BE2C (cell line): ENCODE data around the gene CSNK2B.

Source experiments
- DNase-seq: peaks from one replicate; pipeline ENCODE4 v3.0.0-alpha.2; 2020
- H3K27me3 ChIP-seq: fragments of 250-450 bp; sonication (Bioruptor Pico); 2 replicates; pipeline ENCODE4 v1.5.1; 2020; ENCODE audit warnings: mild to moderate bottlenecking
- H3K36me3 ChIP-seq: fragments of 250-450 bp; sonication (Bioruptor Pico); 2 replicates; pipeline ENCODE4 v1.5.1; 2020; ENCODE audit warnings: mild to moderate bottlenecking
- H3K4me1 ChIP-seq: fragments of 250-450 bp; sonication (Bioruptor Pico); 2 replicates; pipeline ENCODE4 v1.5.1; 2020
- H3K4me3 ChIP-seq: 2 replicates; pipeline ENCODE4 v1.5.1; 2011; ENCODE audit warnings: low read depth, low read length
- H3K9me3 ChIP-seq: fragments of 250-450 bp; sonication (Bioruptor Pico); 2 replicates; pipeline ENCODE4 v1.5.1; 2020
- TF ChIP-seq, protein P1 (sequence below): IDR thresholded peaks from 2 replicates; pipeline ENCODE4 v1.5.1; 2012; ENCODE audit warnings: mild to moderate bottlenecking, low read depth, low read length

CSNK2B gene

DNA sequence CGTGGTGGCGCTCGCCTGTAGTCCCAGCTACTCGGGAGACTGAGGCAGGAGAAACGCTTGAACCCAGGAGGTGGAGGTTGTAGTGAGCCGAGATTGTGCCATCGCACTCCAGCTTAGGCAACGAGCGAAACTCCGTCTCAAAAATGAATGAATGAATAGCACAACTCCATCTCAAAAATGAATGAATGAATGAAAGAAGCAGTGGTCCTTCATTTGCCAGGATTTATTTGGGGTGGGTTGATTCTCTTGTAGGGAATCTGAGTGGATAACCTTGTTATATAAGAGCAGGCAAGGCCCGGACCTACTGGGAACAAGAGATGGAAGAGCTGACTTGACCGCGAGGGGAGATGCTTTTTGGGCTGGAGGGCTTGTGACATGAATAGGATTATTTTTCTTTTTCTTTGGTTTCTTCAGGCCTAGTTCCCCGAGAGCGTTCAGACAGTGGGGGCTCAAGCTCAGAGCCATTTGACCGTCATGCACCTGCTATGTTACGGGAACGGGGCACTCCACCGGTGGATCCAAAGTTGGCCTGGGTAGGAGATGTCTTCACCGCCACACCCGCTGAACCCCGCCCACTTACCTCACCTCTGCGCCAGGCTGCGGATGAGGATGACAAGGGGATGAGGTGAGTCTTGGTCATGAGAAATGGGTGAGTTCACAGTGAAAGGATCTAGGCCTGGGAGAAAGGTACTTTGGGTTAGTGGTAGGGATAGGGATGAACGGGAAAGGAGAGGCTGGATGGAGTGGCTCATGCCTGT is 35.5 kb upstream of the CSNK2B start:
- TF ChIP-seq, protein P1, sequence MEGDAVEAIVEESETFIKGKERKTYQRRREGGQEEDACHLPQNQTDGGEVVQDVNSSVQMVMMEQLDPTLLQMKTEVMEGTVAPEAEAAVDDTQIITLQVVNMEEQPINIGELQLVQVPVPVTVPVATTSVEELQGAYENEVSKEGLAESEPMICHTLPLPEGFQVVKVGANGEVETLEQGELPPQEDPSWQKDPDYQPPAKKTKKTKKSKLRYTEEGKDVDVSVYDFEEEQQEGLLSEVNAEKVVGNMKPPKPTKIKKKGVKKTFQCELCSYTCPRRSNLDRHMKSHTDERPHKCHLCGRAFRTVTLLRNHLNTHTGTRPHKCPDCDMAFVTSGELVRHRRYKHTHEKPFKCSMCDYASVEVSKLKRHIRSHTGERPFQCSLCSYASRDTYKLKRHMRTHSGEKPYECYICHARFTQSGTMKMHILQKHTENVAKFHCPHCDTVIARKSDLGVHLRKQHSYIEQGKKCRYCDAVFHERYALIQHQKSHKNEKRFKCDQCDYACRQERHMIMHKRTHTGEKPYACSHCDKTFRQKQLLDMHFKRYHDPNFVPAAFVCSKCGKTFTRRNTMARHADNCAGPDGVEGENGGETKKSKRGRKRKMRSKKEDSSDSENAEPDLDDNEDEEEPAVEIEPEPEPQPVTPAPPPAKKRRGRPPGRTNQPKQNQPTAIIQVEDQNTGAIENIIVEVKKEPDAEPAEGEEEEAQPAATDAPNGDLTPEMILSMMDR = no peak
- Histone ChIP-seq H3K4me3 (no peak overlapping the region), H3K9me3 (no peaks in the 10 kb centered on the region), H3K4me1 (no peaks in the 10 kb centered on the region), H3K27me3 (no peaks in the 10 kb centered on the region), H3K36me3 (peaks cover 100% of the 10 kb centered on the region)
- no peak for DNase-seq

DNA sequence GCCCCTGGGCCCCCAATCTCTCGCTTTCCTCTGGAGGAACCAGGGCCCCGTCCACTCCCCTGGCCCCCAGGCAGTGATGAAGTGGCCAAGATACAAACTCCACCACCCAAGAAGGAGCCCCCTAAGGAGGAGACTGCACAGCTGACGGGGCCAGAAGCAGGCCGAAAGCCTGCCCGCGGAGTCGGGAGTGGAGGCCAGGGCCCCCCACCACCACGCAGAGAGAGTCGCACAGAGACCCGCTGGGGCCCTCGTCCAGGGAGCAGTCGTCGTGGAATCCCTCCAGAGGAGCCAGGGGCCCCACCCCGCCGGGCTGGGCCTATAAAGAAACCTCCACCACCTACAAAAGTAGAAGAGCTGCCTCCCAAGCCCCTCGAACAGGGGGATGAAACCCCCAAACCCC is 34.7 kb upstream of the CSNK2B start:
- no peaks in the 10 kb centered on the region for H3K4me1 ChIP-seq
- TF ChIP-seq, protein P1 = no peak
- H3K36me3 ChIP-seq = peaks cover 100% of the 10 kb centered on the region
- H3K9me3 ChIP-seq = no peaks in the 10 kb centered on the region
- no peaks in the 10 kb centered on the region for H3K27me3 ChIP-seq
- H3K4me3 ChIP-seq = no peak overlapping the region
- no peak for DNase-seq

- TF ChIP-seq, protein P1 = no peak
- no peaks in the 10 kb centered on the region for H3K9me3 ChIP-seq
- peaks cover 100% of the 10 kb centered on the region for H3K36me3 ChIP-seq
- no peaks in the 10 kb centered on the region for H3K27me3 ChIP-seq
- H3K4me1 ChIP-seq = no peaks in the 10 kb centered on the region
- no peak for DNase-seq
- H3K4me3 ChIP-seq = no peak overlapping the region
Observed at GRCh38 chr6:31631681-31632278, 34.1 kb upstream of the CSNK2B start.

DNA sequence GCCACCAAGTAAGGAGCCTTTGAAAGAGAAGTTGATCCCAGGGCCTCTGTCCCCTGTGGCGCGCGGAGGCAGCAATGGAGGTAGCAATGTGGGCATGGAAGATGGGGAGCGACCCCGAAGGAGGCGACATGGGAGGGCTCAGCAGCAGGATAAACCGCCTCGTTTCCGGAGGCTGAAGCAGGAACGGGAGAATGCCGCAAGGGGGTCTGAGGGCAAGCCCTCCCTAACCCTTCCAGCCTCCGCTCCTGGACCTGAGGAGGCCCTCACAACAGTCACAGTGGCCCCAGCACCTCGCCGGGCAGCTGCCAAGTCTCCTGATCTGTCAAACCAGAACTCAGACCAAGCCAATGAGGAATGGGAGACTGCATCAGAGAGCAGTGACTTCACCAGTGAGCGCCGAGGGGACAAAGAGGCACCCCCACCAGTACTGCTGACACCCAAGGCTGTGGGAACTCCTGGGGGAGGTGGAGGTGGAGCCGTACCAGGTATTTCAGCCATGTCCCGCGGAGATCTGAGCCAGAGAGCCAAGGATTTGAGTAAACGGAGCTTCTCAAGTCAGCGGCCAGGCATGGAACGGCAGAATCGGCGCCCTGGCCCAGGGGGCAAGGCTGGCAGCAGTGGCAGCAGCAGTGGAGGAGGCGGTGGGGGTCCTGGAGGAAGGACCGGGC is 33.5 kb upstream of the CSNK2B start:
- TF ChIP-seq, protein P1 = no peak
- H3K4me3 ChIP-seq = no peak overlapping the region
- no peaks in the 10 kb centered on the region for H3K27me3 ChIP-seq
- no peaks in the 10 kb centered on the region for H3K4me1 ChIP-seq
- no peaks in the 10 kb centered on the region for H3K9me3 ChIP-seq
- peaks cover 99% of the 10 kb centered on the region for H3K36me3 ChIP-seq
- DNase-seq = no peak

GRCh38 chr6:31633447-31633846 is 32.4 kb upstream of the CSNK2B start:
- H3K9me3 ChIP-seq = no peaks in the 10 kb centered on the region
- DNase-seq = no peak
- TF ChIP-seq, protein P1 = no peak
- H3K36me3 ChIP-seq = peaks cover 96% of the 10 kb centered on the region
- H3K27me3 ChIP-seq = no peaks in the 10 kb centered on the region
- no peak overlapping the region for H3K4me3 ChIP-seq
- no peaks in the 10 kb centered on the region for H3K4me1 ChIP-seq

DNA sequence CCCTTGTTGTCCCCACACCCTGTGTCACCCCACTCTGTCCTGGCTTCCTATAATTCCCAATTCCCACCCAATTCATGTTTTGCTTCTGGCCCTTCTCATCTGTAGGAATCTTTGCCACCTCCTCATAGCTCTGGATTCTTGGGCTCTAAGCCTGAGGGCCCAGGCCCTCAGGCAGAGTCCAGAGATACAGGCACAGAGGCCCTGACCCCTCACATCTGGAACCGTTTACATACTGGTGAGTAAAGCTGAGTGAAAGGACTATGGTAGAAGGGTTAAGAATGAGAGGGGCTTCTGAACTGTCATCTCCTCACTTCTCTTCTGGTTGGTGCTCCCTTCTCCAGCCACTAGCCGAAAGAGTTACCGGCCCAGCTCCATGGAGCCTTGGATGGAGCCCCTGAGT is 31.7 kb upstream of the CSNK2B start:
- H3K4me1 ChIP-seq = no peaks in the 10 kb centered on the region
- no peaks in the 10 kb centered on the region for H3K9me3 ChIP-seq
- H3K36me3 ChIP-seq = peaks cover 96% of the 10 kb centered on the region
- no peak for DNase-seq
- H3K4me3 ChIP-seq = no peak overlapping the region
- H3K27me3 ChIP-seq = no peaks in the 10 kb centered on the region
- TF ChIP-seq, protein P1 = no peak
